ENCODE data around the gene DMD.

Gene DMD

GRCh38 chrX:31297881-31298280 is 1913.5 kb downstream of the DMD start:
- Histone ChIP-seq H3K4me2 (ENCODE audit: low read depth, low read length, poor library complexity, severe bottlenecking) (no peak overlapping the region), H2AFZ (ENCODE audit: low read length) (no peak overlapping the region), H3F3A (ENCODE audit: low read depth) (no peaks in the 10 kb centered on the region), H3K4me3 (ENCODE audit: low read length, poor library complexity, severe bottlenecking) (no peak overlapping the region), H3K9me2 (replicated peaks; ENCODE audit: low read depth, low read length) (no peaks in the 10 kb centered on the region), H3K27me3 (ENCODE audit: insufficient read depth, low read length, poor library complexity, severe bottlenecking) (no peaks in the 10 kb centered on the region), H4K20me1 (ENCODE audit: insufficient read depth, low read length, poor library complexity, severe bottlenecking) (no peaks in the 10 kb centered on the region), H3K9me3 (ENCODE audit: insufficient read depth, low read depth, low read length) (no peaks in the 10 kb centered on the region), H3K4me1 (ENCODE audit: insufficient read depth, low read length, poor library complexity, severe bottlenecking) (no peaks in the 10 kb centered on the region), H3K79me2 (ENCODE audit: insufficient read depth, low read length) (no peaks in the 10 kb centered on the region), H3K9ac (ENCODE audit: low read depth, low read length, poor library complexity, severe bottlenecking) (no peak overlapping the region), H3K36me3 (ENCODE audit: insufficient read depth, low read length) (no peaks in the 10 kb centered on the region)
- TF ChIP-seq EZH2phosphoT487 (IDR thresholded peaks at IDR 0.05; ENCODE audit: borderline replicate concordance) = no peak
- no peak for TF ChIP-seq CTCF (conservative IDR thresholded peaks at IDR 0.05; ENCODE audit: low read length)

GRCh38 chrX:31294475-31294874 is 1916.9 kb downstream of the DMD start:
- Histone ChIP-seq H3K4me1 (ENCODE audit: insufficient read depth, low read length, poor library complexity, severe bottlenecking) (no peaks in the 10 kb centered on the region), H3K79me2 (ENCODE audit: insufficient read depth, low read length) (no peaks in the 10 kb centered on the region), H3K36me3 (ENCODE audit: insufficient read depth, low read length) (no peaks in the 10 kb centered on the region), H3K9me3 (ENCODE audit: insufficient read depth, low read depth, low read length) (no peaks in the 10 kb centered on the region), H2AFZ (ENCODE audit: low read length) (no peak overlapping the region), H3K4me3 (ENCODE audit: low read length, poor library complexity, severe bottlenecking) (no peak overlapping the region), H3K9me2 (replicated peaks; ENCODE audit: low read depth, low read length) (no peaks in the 10 kb centered on the region), H3F3A (ENCODE audit: low read depth) (no peaks in the 10 kb centered on the region), H3K9ac (ENCODE audit: low read depth, low read length, poor library complexity, severe bottlenecking) (no peak overlapping the region), H3K27me3 (ENCODE audit: insufficient read depth, low read length, poor library complexity, severe bottlenecking) (no peaks in the 10 kb centered on the region), H4K20me1 (ENCODE audit: insufficient read depth, low read length, poor library complexity, severe bottlenecking) (no peaks in the 10 kb centered on the region), H3K4me2 (ENCODE audit: low read depth, low read length, poor library complexity, severe bottlenecking) (no peak overlapping the region)
- TF ChIP-seq EZH2phosphoT487 (IDR thresholded peaks at IDR 0.05; ENCODE audit: borderline replicate concordance) (no peak), CTCF (conservative IDR thresholded peaks at IDR 0.05; ENCODE audit: low read length) (no peak)

GRCh38 chrX:31293409-31293808 is 1917.9 kb downstream of the DMD start:
- H3K4me2 ChIP-seq (ENCODE audit: low read depth, low read length, poor library complexity, severe bottlenecking) = no peak overlapping the region
- H3K27me3 ChIP-seq (ENCODE audit: insufficient read depth, low read length, poor library complexity, severe bottlenecking) = no peaks in the 10 kb centered on the region

More at GRCh38 chrX:31293409-31293808, 1917.9 kb downstream of the DMD start:
- Histone ChIP-seq H3K9ac (ENCODE audit: low read depth, low read length, poor library complexity, severe bottlenecking) (no peak overlapping the region), H3K9me3 (ENCODE audit: insufficient read depth, low read depth, low read length) (no peaks in the 10 kb centered on the region), H4K20me1 (ENCODE audit: insufficient read depth, low read length, poor library complexity, severe bottlenecking) (no peaks in the 10 kb centered on the region), H3K9me2 (replicated peaks; ENCODE audit: low read depth, low read length) (no peaks in the 10 kb centered on the region), H3K4me1 (ENCODE audit: insufficient read depth, low read length, poor library complexity, severe bottlenecking) (no peaks in the 10 kb centered on the region), H3K4me3 (ENCODE audit: low read length, poor library complexity, severe bottlenecking) (no peak overlapping the region), H3K36me3 (ENCODE audit: insufficient read depth, low read length) (no peaks in the 10 kb centered on the region), H2AFZ (ENCODE audit: low read length) (no peak overlapping the region), H3F3A (ENCODE audit: low read depth) (no peaks in the 10 kb centered on the region), H3K79me2 (ENCODE audit: insufficient read depth, low read length) (no peaks in the 10 kb centered on the region)
- TF ChIP-seq CTCF (conservative IDR thresholded peaks at IDR 0.05; ENCODE audit: low read length) = peak; percentile 47
- TF ChIP-seq EZH2phosphoT487 (IDR thresholded peaks at IDR 0.05; ENCODE audit: borderline replicate concordance) = no peak
